Brain microvascular endothelial cell (primary cell): ENCODE data around the gene COL21A1.
"Not testable (repeated sequence)": the region's sequence is repeated elsewhere in the genome, so short reads cannot be mapped to it uniquely, and the experiment has no call there.

Experiments used
- DNase-seq: peaks from one replicate; pipeline ENCODE4 v3.0.0-alpha.2; 2020
- H3K27ac ChIP-seq: fragments of 250-450 bp; sonication (Bioruptor Pico); 2 replicates; pipeline ENCODE4 v1.5.1; 2020; ENCODE audit warnings: mild to moderate bottlenecking, moderate library complexity
- H3K27me3 ChIP-seq: fragments of 250-450 bp; sonication (Bioruptor Pico); replicated peaks from 2 replicates; pipeline ENCODE4 v1.5.1; 2020; ENCODE audit warnings: mild to moderate bottlenecking
- H3K36me3 ChIP-seq: fragments of 250-450 bp; sonication (Bioruptor Pico); replicated peaks from 2 replicates; pipeline ENCODE4 v1.5.1; 2020; ENCODE audit warnings: mild to moderate bottlenecking
- H3K4me3 ChIP-seq: 2 replicates; pipeline ENCODE4 v1.5.1; 2011; ENCODE audit warnings: low read depth, mild to moderate bottlenecking, control low read depth, low read length, moderate library complexity
- CTCF ChIP-seq: IDR thresholded peaks from 2 replicates; pipeline ENCODE4 v1.5.1; 2011; ENCODE audit warnings: low read depth, mild to moderate bottlenecking, moderate library complexity, low read length, control low read depth, inconsistent platforms; ENCODE audit errors: missing control alignments
- in situ Hi-C: cut with HindIII; loops from 2 replicates; pipeline ENCODE4 v1.10.0; 2017; ENCODE audit warnings: low sequenced_read_pairs, low pct_ligation_motif_present

Gene COL21A1

GRCh38 chr6:56270812-56271441 lies 23.5 kb upstream of the COL21A1 start:
- in situ Hi-C loops = no loop called here
- no peak overlapping the region for H3K4me3 ChIP-seq
- DNase-seq = no peak
- no peak for TF ChIP-seq CTCF
- no peaks in the 10 kb centered on the region for H3K27me3 ChIP-seq
- H3K27ac ChIP-seq = no peak overlapping the region
- no peaks in the 10 kb centered on the region for H3K36me3 ChIP-seq

GRCh38 chr6:56268266-56268665 lies 20.9 kb upstream of the COL21A1 start:
- H3K4me3 ChIP-seq = no peak overlapping the region
- no peak for DNase-seq
- no peaks in the 10 kb centered on the region for H3K27me3 ChIP-seq
- H3K27ac ChIP-seq = no peak overlapping the region
- no peak for TF ChIP-seq CTCF
- H3K36me3 ChIP-seq = no peaks in the 10 kb centered on the region
- in situ Hi-C loops = no loop called here

GRCh38 chr6:56266011-56266410 lies 18.6 kb upstream of the COL21A1 start:
- Histone ChIP-seq H3K27ac (no peak overlapping the region), H3K27me3 (no peaks in the 10 kb centered on the region), H3K4me3 (no peak overlapping the region), H3K36me3 (no peaks in the 10 kb centered on the region)
- DNase-seq = no peak
- TF ChIP-seq CTCF = no peak
- in situ Hi-C loops = no loop called here

- no peak overlapping the region for H3K4me3 ChIP-seq
- in situ Hi-C loops = no loop called here
- H3K36me3 ChIP-seq = no peaks in the 10 kb centered on the region
- no peaks in the 10 kb centered on the region for H3K27me3 ChIP-seq
- TF ChIP-seq CTCF = no peak
- DNase-seq = no peak
- no peak overlapping the region for H3K27ac ChIP-seq
These were observed 16.4 kb upstream of the COL21A1 start for GRCh38 chr6:56263596-56264315.

- H3K27ac ChIP-seq, H3K27me3 ChIP-seq, H3K4me3 ChIP-seq, DNase-seq, H3K36me3 ChIP-seq, in situ Hi-C loops: not testable (repeated sequence)
These were observed 13.2 kb upstream of the COL21A1 start for GRCh38 chr6:56260593-56260992.

GRCh38 chr6:56259234-56260077 lies 12.1 kb upstream of the COL21A1 start:
- no peak for TF ChIP-seq CTCF
- Histone ChIP-seq H3K36me3 (no peaks in the 10 kb centered on the region), H3K27ac (peak overlapping the region; percentile 2), H3K27me3 (no peaks in the 10 kb centered on the region), H3K4me3 (no peak overlapping the region)
- DNase-seq = peak; percentile 72
- in situ Hi-C loops = no loop called here
